ENCODE results near the gene ZNF19.

Gene ZNF19

GRCh38 chr16:71490361-71490760 lies 1.2 kb upstream of the ZNF19 start:
- no peak for DNase-seq (ENCODE audit: low read depth in 2 of 2)

GRCh38 chr16:71484006-71484893 lies 4.9 kb downstream of the ZNF19 start:
- peak; percentile 62 to 69 for DNase-seq (ENCODE audit: low read depth in 2 of 2)

DNA sequence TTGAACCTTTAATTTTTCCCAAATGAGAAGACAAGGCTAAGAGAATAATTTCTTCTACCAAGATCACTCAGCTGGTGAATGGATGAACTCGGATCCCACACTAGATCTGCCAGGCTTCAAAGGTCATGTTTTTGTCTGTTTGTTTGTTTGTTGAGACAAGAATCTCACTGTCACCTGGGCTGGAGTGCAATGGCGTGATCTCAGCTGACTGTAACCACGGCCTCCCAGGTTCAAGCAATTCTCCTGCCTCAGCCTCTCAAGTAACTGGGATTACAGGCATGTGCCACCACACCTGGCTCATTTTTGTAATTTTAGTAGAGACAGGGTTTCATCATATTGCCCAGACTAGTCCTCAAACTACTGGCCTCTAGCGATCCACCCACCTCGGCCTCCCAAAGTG lies 6.6 kb downstream of the ZNF19 start:
- DNase-seq (ENCODE audit: low read depth in 2 of 2), result no peak

DNA sequence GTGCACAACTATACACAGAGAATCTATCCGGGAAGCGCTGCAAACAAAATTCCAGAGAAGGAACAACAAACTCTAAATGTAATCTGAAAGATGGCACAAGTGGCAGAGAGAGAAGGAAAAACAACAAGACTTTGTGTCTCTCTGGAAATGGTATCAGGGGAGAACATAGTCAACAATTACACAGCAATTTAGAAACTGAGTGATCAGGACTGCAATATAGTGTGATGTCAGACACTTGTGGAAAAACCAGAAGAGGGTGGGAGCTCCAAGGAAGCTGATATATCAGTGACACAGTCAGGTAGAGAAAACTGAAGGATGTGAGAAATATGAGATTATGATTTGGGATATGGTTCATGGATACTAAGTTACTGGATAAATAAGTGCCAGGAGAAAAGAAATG lies 8.2 kb downstream of the ZNF19 start:
- DNase-seq (ENCODE audit: low read depth in 2 of 2), result no peak

DNA sequence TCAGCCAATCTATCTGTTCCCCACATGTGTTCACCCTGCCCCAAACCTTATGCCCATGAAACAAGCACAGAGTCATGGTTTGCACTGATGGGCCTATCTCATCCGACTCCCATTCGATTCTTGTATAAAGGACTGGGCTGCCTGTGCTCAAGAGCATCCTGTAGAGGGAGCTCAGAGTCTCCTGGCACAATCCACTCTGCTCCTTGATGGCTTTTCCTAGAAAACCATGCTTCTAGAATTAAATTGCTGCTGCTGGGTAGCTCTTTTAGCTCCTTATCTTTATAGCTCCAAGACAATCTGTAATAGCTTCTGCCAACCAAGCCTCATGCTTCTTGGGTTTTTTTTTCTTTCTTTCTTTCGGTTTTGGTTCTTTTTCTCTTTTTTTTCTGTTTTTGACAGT lies 9.7 kb downstream of the ZNF19 start:
- no peak for DNase-seq (ENCODE audit: low read depth in 2 of 2)

DNA sequence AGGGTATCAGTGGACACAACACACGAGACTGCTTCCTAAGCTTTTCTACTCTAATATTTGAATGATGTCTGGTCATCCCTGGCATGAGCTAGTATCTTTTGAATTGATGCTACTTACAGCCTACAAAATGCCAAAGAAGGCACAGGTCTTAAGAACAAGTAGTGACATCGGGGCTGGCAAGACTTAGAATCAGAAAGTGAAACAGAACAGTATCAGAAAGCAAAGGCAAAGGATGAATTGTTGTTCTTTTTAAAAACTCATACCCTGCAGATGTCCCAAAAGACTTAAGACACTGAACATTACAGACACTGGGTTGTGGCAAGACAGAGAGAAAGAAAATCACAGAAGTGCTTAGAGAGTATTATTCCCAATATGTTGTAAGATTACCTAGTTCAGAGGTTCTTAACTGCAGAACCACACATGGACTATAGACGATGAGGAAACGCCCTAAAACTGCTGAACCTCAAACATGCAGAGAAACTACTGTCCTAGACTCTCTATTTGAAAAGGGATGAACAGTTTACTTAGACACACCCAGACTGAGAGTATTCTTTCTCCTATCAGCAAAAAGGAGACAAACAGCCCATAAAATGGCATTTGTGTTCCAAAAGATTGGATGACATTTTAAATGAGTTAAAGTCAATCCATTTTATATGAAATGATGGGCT lies 12.5 kb downstream of the ZNF19 start:
- no peak for DNase-seq (ENCODE audit: low read depth in 2 of 2)

- DNase-seq (ENCODE audit: low read depth in 2 of 2), result no peak
These were observed 14.3 kb downstream of the ZNF19 start for GRCh38 chr16:71474864-71475263.

- no peak for DNase-seq (ENCODE audit: low read depth in 2 of 2)
These were observed 15.2 kb downstream of the ZNF19 start for GRCh38 chr16:71473891-71474290.

GRCh38 chr16:71472931-71473330 lies 16.2 kb downstream of the ZNF19 start:
- no peak for DNase-seq (ENCODE audit: low read depth in 2 of 2)

- DNase-seq (ENCODE audit: low read depth in 2 of 2), result no peak
These were observed 17.1 kb downstream of the ZNF19 start for GRCh38 chr16:71472051-71472450.

DNA sequence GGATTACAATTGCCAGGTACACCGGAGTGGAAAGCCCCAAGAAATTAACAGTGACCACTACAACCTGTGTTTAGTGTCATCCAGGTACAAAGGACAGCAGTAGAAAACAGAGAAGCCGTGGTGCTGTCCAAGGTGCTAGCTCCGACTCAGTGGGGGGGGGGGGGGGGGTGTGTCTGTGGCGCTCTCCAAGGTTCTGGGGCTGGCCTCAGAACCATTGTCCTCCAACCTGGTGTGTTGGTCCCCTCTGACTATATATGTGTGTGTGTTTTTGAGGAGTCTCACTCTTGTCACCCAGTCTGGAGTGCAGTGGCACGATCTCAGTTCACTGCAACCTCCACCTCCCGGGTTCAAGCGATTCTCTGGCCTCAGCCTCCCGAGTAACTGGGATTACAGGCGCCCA lies 21.3 kb downstream of the ZNF19 start:
- no peak for DNase-seq (ENCODE audit: low read depth in 2 of 2)

- DNase-seq (ENCODE audit: low read depth in 2 of 2), result no peak
These were observed 24.9 kb downstream of the ZNF19 start for GRCh38 chr16:71464231-71464630.

DNA sequence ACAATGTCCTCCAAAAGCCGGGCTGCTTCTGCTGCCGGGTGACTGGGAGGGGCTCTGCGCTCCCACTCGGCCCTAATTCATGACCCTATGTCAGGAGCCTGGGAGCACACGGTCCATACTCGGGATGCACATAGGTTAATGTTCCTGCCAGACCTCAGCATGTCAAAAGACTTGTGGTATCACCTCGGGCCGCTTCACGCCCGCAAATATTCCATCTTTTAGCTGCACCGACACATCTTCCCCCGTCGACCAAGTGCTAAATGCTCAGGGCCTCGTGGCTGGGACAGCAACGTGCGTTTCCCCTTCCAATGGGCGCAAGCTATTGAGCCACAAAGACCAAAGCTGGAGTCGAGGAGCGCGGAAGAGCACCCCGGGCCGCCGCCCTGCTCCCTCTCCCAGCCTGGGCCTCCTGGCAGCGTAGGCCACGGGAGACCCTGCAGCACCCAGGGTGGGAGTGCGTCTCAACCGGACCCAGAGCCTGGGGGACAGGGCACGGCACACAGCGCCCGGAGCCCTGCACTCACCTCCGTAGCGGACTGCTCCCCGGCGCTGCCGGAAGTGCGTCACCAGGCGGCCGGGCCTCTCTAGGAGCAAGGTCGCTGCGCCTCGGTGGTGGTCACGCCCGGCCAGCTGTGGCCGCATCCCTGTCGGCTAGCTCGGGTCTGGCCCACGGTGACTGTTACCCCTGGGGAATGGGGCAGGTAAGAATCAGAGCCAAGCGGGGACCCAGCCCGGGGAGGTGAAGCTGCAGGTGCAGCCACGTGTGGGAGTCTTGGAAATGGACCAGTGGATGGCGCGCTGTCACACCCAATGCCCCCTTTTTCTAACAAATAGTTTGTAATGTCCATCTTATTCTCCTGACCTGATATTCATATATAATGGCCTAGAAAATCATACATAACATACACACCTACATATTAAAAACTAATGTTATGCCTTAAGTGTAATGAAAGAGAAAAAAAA lies 27.2 kb downstream of the ZNF19 start, which contains the start of gene ZNF23:
TSS of gene ZNF23 (minus strand) at position 562 of the 963 bp plus-strand sequence. CDS start 5,451 bp downstream, outside the sequence.
- DNase-seq (ENCODE audit: low read depth in 2 of 2), result peak; percentile 38 to 55

DNA sequence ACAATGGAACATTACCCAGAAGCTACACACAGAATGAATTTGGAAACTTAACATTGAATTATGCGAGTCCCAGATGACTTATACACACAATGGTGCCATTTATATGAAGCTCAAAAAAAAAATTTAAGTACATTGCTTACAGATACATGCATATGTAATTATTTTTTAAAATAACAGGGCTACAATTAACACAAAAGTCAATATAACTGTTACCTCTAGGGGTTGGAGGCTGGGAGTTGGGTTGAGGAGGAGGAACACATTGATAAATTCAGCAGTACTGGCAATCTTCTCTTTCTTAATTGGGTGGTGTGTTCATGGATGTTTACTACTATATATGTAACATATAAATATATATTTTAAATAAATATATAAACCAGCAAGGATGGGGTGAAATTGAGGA lies 28.2 kb downstream of the ZNF19 start:
- DNase-seq (ENCODE audit: low read depth in 2 of 2), result no peak

DNA sequence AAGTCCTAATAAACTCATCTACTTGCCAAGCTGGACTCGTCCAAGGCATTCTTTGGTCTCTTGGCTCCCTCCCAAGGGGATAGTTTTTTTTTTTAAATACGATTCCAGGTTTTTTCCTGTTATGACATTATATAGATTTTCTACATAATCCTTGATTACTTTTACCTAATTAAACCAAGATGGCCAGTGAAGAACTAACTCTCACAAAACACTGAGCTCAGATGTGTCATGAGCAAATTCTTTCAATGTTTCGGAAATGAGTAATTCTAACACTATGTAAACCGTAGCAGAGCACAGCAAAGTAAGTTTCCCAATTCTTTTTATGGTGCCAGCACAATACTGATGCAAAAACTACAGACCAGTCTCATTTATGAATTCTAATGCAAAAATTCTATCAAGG lies 28.9 kb downstream of the ZNF19 start:
- DNase-seq (ENCODE audit: low read depth in 2 of 2), result no peak

DNA sequence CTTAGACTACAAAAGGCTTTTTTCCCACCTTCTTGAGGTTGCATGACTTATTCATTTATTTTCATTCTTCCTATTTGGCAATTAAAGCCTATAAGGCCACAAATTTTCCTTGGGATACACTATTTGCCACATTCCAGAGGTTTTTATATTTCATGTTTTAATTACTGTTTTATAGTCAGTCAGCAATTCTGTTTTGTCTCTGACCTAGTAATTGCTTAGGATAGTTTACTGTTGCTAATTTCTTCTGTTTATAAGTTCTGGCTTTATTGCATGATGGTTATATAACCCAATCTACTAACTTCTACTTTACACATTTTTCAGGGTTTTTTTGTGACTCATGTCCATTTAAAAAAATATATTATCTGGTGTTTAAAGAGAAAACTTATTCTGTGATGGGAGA lies 29.6 kb downstream of the ZNF19 start:
- DNase-seq (ENCODE audit: low read depth in 2 of 2), result no peak

DNA sequence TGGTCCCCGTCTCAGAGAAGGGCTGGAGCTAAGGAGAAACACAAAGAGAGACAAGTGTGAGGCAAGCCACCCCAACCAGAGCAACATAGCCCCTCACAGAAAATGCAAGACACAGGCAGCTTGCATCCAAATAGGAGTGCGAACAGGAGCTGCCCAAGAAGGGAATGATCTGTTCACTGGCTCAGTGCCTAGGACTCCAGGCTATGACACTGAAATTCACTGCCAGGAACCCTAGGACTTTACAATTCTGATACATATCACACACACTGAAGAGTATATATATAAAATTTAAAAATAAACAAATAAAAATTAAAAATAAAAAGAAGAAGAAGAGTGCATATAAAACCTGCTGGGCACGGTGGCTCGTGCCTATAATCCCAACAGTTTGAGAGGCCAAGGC lies 32.3 kb downstream of the ZNF19 start:
- no peak for DNase-seq (ENCODE audit: low read depth in 2 of 2)

DNA sequence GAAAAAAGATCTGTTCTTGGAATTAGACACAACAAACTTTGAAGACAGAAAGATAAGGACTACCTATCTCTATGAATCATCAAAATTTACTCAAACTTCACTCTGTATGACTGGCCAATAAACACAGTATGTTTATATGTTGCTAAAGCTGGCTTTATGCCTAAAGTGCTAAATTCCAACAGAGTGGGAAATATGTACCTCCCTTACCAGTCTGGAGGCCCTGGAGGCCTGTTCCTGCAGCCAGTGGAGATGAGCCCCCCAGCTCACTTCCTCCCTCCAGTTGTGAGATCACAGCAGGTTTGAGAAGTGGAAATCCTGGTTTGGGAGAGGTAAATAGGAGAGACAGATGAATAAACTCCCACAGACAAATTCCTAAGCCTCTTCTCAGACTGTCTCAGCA lies 36.1 kb downstream of the ZNF19 start:
- DNase-seq (ENCODE audit: low read depth in 2 of 2), result no peak

DNA sequence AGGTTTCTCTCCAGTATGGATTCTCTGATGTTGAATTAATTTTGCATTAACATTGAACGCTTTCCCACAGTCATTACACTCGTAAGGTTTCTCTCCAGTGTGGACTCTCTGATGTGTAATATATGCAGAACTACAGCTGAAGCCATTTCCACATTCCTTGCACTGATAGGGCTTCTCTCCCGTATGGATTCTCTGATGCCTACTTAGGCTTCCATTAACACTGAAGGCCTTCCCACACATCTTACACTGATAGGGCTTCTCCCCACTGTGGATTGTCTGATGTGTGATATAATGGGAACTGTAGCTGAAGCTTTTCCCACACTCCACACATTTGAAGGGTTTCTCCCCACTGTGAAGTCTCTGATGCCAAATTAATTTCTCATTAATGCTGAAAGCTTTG lies 40.1 kb downstream of the ZNF19 start:
- no peak for DNase-seq (ENCODE audit: low read depth in 2 of 2)

GRCh38 chr16:71448274-71448866 lies 40.8 kb downstream of the ZNF19 start:
- DNase-seq (ENCODE audit: low read depth in 2 of 2), result no peak

DNA sequence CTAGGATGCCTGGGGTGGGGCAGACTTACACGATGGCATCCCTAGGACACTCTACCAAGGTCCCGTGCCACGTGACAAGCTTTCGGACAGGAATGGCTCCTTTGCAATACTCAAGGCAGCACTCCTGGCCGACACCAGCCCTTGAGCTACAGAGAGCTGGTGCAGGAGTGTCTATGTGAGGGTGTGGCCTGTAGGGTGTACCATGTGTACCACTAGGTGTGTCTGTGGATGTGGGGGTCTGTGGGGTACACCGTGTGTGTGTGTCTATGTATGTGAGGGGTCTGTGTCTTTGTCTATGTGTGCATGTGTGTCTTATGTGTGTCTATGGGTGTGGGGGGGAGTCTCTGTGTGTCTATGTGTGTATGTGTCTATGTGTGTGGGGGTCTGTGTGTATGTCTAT lies 45.4 kb downstream of the ZNF19 start:
- DNase-seq (ENCODE audit: low read depth in 2 of 2), result no peak

DNA sequence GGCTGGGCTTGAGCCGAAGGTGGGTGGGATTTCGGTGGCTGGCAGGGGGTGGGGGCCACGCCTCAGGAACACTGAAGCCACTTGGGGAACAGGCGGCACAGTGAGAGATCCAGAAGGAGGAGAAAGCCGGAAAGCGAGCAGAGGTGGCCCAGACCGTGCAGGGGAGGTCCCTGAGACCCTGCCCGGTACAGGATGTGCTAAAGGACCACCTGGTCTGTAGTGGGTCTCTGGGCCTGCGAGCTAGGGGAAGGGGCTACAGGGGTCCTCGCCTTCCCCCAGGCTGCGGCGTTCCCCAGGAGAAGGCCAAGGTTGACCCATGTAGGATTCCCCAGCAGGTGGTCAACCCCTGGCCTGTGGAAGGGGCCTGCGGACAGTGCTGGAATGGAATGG lies 47.1 kb downstream of the ZNF19 start, which contains the start of gene TLE7:
TSS of gene TLE7 (minus strand) at position 4 of the 390 bp plus-strand sequence. CDS start 8,730 bp downstream, outside the sequence.
- no peak for DNase-seq (ENCODE audit: low read depth in 2 of 2)
